Gastrocnemius medialis (tissue), 4 donors: ENCODE results near the gene HOXA3. TPM values are rescaled to one million over a fixed set of nuclear protein-coding genes. Genes with fewer than 3 reads are reported as not detected.

Experiments
- ATAC-seq, 2 donors: fragments of 150-250 bp; one replicate each; pipeline ENCODE4 v1.9.1; 2016
- DNase-seq, 2 donors: peaks; one replicate each; pipeline ENCODE4 v3.0.0-alpha.2; 2019
- H3K27ac ChIP-seq, 4 donors: fragments of 200-600 bp; sonication (generic); 1 replicate in 1 of 4; 2 replicates in 3 of 4; pipeline ENCODE4 v1.5.1; 2016 to 2018; ENCODE audit warnings: mild to moderate bottlenecking in 2 of 4, moderate library complexity in 1 of 4
- H3K27me3 ChIP-seq, 3 donors: fragments of 200-600 bp; sonication (generic) in 2 of 3; 1 replicate in 1 of 3; 2 replicates in 2 of 3; pipeline versions ENCODE4 v1.5.1 to v1.6.0; 2016 to 2019; ENCODE audit warnings: mild to moderate bottlenecking in 1 of 3, moderate library complexity in 1 of 3
- H3K36me3 ChIP-seq, 2 donors: fragments of 200-600 bp; sonication (generic) in 1 of 2; one replicate each; pipeline ENCODE4 v1.5.1; 2017 to 2018
- H3K4me1 ChIP-seq, 2 donors: fragments of 200-600 bp; sonication (generic) in 1 of 2; one replicate each; pipeline ENCODE4 v1.5.1; 2016 to 2017; ENCODE audit warnings: mild to moderate bottlenecking in 2 of 2
- H3K4me3 ChIP-seq, 4 donors: fragments of 200-600 bp; sonication (generic) in 3 of 4; 1 replicate in 1 of 4; 2 replicates in 3 of 4; pipeline ENCODE4 v1.5.1; 2016 to 2019; ENCODE audit warnings: mild to moderate bottlenecking in 2 of 4
- H3K9me3 ChIP-seq, 3 donors: fragments of 200-600 bp; sonication (generic) in 2 of 3; 1 replicate in 1 of 3; 2 replicates in 2 of 3; pipeline ENCODE4 v1.5.1; 2016 to 2019
- POLR2A ChIP-seq, 2 donors: fragments of 450-650 bp; IDR thresholded peaks; one replicate each; pipeline ENCODE4 v1.6.1; 2017; ENCODE audit warnings: antibody characterized with exemption in 2 of 2, mild to moderate bottlenecking in 2 of 2, moderate library complexity in 2 of 2
- in situ Hi-C, 4 donors: fragments of 200-750 bp; cut with MboI; loops; one replicate each; pipeline versions ENCODE4 v1.15.0 to v1.8.0; 2017; ENCODE audit warnings: low sequenced_read_pairs in 4 of 4
- intact Hi-C: fragments of 100-400 bp; cut with DNase I; formaldehyde crosslinking; loops from one replicate; pipeline ENCODE4 v1.15.1; 2023; ENCODE audit warnings: low total_unique reads
- total RNA-seq, 4 donors: library from RNA; depleted of rRNA; stranded (reverse); fragments of >200 nt; gene quantifications; one replicate each; pipeline versions ENCODE4 v1.1.0 to v1.2.3, GENCODE V29; 2016
- TF ChIP-seq, protein P1 (sequence below), 5 experiments: fragments of 450-650 bp in 3 of 5; fragments of 200-600 bp in 2 of 5; sonication (generic) in 2 of 5; IDR thresholded peaks in 4 of 5; conservative IDR thresholded peaks in 1 of 5; 1 replicate in 4 of 5; 2 replicates in 1 of 5; pipeline ENCODE4 v1.5.1; 2016 to 2019; ENCODE audit warnings: antibody characterized with exemption in 5 of 5, mild to moderate bottlenecking in 3 of 5, moderate library complexity in 3 of 5

The HOXA3 gene
- total RNA-seq, 4 donors from 2014 or later, result 0.53 to 6.2 (median 3.0) TPM

DNA sequence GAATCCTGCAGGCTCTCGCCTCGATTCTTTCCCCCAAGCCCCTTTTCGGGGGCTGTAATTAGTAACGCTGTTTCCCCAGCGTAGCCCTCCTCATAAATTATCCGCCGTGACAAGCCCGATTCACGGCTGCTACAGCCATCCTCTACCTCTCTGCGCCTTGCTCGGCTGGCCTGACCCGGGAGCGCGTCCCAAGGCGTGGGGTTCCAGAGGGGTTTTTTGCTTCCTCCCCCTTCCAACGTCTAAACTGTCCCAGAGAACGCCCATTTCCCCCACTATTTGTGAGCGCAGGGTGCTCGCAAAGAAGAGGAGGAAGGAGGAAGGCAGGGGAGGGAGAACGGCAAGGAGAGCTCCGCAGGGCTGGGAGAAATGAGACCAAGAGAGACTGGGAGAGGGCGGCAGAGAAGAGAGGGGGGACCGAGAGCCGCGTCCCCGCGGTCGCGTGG lies 9.8 kb downstream of the HOXA3 start:
- ATAC-seq (no peak), DNase-seq (no peak)
- in situ Hi-C loops (loop anchor here in 2 of 4 donors (5.0 to 10.0 kb wide), 3 partner anchors 288 to 778 kb away; no protein-coding TSS in a partner anchor), intact Hi-C loops (no loop called here)
- H3K36me3 ChIP-seq, result peaks cover 0 to 20% of the 10 kb centered on the region in 2 donors
- peak overlapping the region; percentile 79 to 94 (median 88) for H3K27ac ChIP-seq
- no peaks in the 10 kb centered on the region for H3K27me3 ChIP-seq
- peak overlapping the region; percentile 56 to 68 (median 62) for H3K4me3 ChIP-seq
- H3K9me3 ChIP-seq, result no peaks in the 10 kb centered on the region
- H3K4me1 ChIP-seq, result peaks cover 20 to 22% of the 10 kb centered on the region in 2 donors
- no peak for TF ChIP-seq POLR2A (IDR thresholded peaks at IDR 0.05)
- TF ChIP-seq, protein P1, sequence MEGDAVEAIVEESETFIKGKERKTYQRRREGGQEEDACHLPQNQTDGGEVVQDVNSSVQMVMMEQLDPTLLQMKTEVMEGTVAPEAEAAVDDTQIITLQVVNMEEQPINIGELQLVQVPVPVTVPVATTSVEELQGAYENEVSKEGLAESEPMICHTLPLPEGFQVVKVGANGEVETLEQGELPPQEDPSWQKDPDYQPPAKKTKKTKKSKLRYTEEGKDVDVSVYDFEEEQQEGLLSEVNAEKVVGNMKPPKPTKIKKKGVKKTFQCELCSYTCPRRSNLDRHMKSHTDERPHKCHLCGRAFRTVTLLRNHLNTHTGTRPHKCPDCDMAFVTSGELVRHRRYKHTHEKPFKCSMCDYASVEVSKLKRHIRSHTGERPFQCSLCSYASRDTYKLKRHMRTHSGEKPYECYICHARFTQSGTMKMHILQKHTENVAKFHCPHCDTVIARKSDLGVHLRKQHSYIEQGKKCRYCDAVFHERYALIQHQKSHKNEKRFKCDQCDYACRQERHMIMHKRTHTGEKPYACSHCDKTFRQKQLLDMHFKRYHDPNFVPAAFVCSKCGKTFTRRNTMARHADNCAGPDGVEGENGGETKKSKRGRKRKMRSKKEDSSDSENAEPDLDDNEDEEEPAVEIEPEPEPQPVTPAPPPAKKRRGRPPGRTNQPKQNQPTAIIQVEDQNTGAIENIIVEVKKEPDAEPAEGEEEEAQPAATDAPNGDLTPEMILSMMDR (IDR thresholded peaks at IDR 0.05 in 4 of 5, conservative IDR thresholded peaks at IDR 0.05 in 1 of 5), result no peak

DNA sequence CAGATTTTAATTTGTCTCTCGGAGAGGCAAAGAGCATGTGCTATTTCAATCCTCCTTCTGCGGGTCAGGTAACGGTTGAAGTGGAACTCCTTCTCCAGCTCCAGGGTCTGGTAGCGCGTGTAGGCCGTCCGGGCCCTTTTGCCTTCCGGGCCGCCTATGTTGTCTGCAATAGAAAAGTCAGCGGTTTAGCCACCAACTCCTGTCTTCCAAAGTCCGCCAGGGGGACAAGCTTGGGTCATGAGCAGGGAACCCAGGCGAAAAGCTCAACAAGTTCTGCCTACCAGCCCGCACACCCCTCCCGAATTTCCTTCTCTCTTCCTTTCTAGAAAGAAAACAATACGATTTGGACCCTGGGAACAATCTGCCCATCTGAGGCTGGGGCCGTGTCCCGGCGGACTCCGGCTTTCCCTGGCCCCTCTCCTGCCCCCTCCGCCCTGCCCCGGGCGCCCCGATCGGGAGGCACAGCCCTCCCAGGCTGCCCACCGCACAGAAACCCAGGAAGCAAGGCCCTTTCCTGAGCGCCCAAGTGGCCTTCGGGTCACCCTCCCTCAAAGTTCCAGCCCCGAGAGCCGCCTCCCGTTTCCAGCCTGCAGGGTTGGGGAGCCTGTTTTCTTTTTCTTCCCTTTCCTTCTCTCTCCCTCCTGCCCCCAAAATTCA lies 10.3 kb downstream of the HOXA3 start:
- H3K27me3 ChIP-seq, result no peaks in the 10 kb centered on the region
- peaks cover 0 to 20% of the 10 kb centered on the region in 2 donors for H3K36me3 ChIP-seq
- H3K9me3 ChIP-seq, result no peaks in the 10 kb centered on the region
- DNase-seq (no peak), ATAC-seq (no peak)
- in situ Hi-C loops, result loop anchor here in 2 of 4 donors (5.0 to 10.0 kb wide), 3 partner anchors 287 to 777 kb away; no protein-coding TSS in a partner anchor
- H3K4me1 ChIP-seq, result peaks cover 17 to 22% of the 10 kb centered on the region in 2 donors
- peak overlapping the region; percentile 79 to 94 (median 88) for H3K27ac ChIP-seq
- H3K4me3 ChIP-seq, result peak overlapping the region; percentile 56 to 68 (median 62)
- TF ChIP-seq, protein P1 (IDR thresholded peaks at IDR 0.05 in 4 of 5, conservative IDR thresholded peaks at IDR 0.05 in 1 of 5), result peak in 1 of 5 experiments; percentile 1
- no peak for TF ChIP-seq POLR2A (IDR thresholded peaks at IDR 0.05)
- intact Hi-C loops, result no loop called here

DNA sequence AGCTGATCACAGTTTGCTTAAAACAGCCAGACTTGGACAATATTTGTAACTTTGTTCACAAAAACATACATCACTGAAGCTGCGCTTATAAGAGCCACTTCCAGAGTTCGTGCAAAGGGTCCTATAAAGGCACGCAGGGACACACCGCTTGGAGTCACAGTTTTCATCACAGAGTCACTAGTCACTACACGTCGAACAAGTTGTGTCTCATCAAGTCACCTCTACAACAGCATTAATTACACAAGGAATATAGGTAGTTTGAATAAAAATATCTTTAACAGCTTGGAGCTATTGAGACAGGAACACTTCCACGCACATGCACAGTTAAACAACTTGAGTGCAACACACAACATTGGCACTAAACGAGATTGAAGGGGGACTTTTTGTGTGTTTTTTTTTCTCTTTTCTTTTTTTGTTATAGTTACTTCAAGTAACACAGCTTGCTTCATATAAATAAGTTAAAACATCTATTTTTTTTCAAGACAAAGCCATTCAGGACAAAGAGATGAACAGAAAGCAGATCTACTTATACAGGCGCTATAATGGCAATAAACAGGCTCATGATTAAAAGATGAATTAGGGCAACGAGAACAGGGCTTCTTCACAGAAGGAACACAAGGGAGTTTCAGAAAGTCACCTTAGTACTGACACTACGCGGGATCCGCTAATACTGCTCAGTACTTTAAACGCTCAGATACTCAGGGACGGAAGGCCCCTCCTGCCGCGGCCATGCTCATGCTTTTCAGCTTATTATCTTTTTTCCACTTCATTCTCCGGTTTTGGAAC lies 11.1 kb downstream of the HOXA3 start:
- Histone ChIP-seq H3K4me1 (peaks cover 15 to 22% of the 10 kb centered on the region in 2 donors), H3K4me3 (peak overlapping the region in 3 of 4 donors; percentile 56 to 68 (median 63)), H3K36me3 (peaks cover 0 to 20% of the 10 kb centered on the region in 2 donors), H3K27me3 (no peaks in the 10 kb centered on the region), H3K27ac (peak overlapping the region; percentile 79 to 94 (median 88)), H3K9me3 (no peaks in the 10 kb centered on the region)
- no peak for TF ChIP-seq POLR2A (IDR thresholded peaks at IDR 0.05)
- TF ChIP-seq, protein P1 (IDR thresholded peaks at IDR 0.05 in 4 of 5, conservative IDR thresholded peaks at IDR 0.05 in 1 of 5), result no peak
- ATAC-seq (no peak), DNase-seq (no peak)
- in situ Hi-C loops (loop anchor here in 2 of 4 donors (5.0 to 10.0 kb wide), 3 partner anchors 287 to 777 kb away; no protein-coding TSS in a partner anchor), intact Hi-C loops (no loop called here)

DNA sequence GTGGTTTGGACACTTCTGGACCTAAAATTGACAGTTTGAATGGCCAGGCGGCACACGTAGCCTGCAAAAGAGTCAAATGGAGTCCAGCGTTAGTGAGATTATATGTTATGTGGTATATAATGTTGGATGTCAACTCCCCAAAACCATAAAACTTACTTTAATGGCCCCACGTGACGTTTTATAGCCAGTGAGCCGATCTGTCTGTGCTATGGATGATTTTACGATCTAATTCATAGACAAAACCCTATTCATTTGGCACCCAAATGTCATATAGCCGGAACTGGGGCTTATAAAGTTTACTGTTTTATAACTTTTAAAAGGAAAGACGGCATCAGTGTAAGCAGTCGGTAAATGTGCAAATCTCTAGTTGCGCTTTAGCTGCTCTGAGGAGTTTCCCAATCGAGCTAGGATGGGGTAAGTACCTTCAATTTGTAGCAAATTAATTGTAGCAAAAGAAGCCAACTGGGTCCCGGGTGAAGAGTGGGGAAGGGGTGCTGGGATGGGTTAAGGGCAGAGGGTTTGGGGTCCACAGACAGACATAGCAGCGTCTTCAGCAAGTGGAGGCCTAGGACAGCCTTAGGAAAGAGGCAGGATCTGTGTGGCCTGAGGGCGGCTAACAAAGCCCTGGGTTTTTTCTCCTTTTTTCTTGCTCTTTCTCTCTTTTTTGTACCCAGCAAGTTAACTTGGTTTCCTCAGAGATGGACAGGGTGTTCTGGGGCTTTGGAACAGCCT lies 12.1 kb downstream of the HOXA3 start:
- Histone ChIP-seq H3K4me3 (no peak overlapping the region), H3K27me3 (no peaks in the 10 kb centered on the region), H3K9me3 (no peaks in the 10 kb centered on the region), H3K27ac (no peak overlapping the region), H3K36me3 (peaks cover 0 to 15% of the 10 kb centered on the region in 2 donors), H3K4me1 (peaks cover 23 to 24% of the 10 kb centered on the region in 2 donors)
- intact Hi-C loops (no loop called here), in situ Hi-C loops (loop anchor here in 2 of 4 donors (5.0 to 10.0 kb wide), 3 partner anchors 285 to 775 kb away; no protein-coding TSS in a partner anchor)
- DNase-seq, result no peak
- TF ChIP-seq POLR2A (IDR thresholded peaks at IDR 0.05), result no peak
- TF ChIP-seq, protein P1 (IDR thresholded peaks at IDR 0.05 in 4 of 5, conservative IDR thresholded peaks at IDR 0.05 in 1 of 5), result no peak
- ATAC-seq, result no peak
